ENCODE results near the gene OBP2A.
"Not testable (repeated sequence)": the region's sequence is repeated elsewhere in the genome, so short reads cannot be mapped to it uniquely, and the experiment has no call there.

OBP2A gene, protein sequence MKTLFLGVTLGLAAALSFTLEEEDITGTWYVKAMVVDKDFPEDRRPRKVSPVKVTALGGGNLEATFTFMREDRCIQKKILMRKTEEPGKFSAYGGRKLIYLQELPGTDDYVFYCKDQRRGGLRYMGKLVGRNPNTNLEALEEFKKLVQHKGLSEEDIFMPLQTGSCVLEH
- total RNA-seq = 0 reads per million in 3 donors

DNA sequence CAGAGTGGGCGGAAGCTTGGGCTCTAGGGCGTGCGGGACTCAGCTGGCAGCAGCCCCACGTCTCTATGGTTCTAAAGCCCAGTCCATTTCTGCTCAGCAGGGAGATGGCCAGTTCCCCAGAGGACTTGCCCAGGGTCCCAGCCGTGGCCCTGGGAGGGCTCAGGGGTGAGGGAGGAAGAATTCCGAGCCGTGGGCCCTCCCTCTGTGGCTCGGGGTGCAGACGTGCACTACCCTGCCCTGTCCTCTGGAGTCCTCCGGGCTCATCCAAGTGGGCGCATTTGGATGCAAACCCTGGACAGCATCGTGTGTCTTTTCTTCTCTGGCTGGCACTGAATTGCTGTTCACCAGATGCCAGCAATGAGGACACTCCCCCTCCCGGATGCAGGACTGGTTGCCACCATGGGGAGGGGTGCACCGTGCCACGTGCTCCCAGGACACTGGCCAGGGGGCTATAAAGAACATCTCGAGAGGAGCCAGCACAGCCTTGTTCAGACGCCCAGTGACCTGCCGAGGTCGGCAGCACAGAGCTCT, at the start of gene OBP2A:
OBP2A (plus strand) TSS at position 481 of the 531 bp plus-strand sequence. CDS start 55 bp downstream, outside the sequence.
- H3K4me3 ChIP-seq (ENCODE audit: insufficient read depth, low read depth, low read length, poor library complexity, severe bottlenecking); H3K36me3 ChIP-seq (ENCODE audit: control insufficient read depth, insufficient read depth, low read length); H3K4me1 ChIP-seq (ENCODE audit: control insufficient read depth, insufficient read depth, low read length, poor library complexity, severe bottlenecking); H3K27ac ChIP-seq (ENCODE audit: insufficient read depth, low read length, poor library complexity, severe bottlenecking); H3K9me3 ChIP-seq (ENCODE audit: control insufficient read depth, low read length); H3K27me3 ChIP-seq (replicated peaks; ENCODE audit: control insufficient read depth, insufficient read depth, low read length, poor library complexity, severe bottlenecking); DNase-seq: not testable (repeated sequence)

DNA sequence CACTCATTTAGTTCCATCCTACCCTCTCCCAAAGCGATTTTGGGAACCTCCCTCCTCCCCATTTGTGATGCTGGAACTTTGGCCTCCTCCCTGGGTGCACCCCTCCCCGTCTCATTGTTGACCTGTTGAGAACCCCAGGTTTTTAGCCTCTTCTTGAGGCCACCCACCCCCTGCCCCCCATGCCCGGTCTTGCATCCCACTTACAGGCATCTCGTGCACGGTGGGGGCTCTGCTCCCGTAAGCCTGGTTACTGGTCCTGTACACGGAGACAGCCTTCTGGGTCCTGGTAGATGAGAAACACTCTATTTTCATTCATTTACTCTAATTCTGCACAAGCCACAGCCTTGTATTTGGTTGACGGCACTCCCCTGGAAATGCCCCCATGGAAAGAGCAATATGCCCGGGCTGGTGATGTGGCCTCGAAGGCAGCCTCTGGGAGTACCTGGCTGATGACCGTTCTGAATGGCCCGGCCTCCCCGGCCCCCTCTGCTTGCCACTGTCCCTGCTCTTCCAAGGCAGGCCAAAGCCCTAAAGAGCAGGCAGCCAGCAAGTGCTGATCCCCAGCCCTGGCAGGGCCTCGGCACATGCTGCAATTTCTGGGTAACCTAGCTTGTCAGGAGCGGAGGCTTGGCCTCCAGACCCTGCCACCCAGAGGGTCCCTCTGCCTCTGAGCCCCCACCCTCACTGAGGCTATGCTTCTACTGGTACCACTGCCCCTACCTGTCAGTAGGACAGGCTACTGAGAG, 47.4 kb upstream of the OBP2A start:
- Histone ChIP-seq H3K27me3 (replicated peaks; ENCODE audit: control insufficient read depth, insufficient read depth, low read length, poor library complexity, severe bottlenecking) (no peaks in the 10 kb centered on the region), H3K4me1 (ENCODE audit: control insufficient read depth, insufficient read depth, low read length, poor library complexity, severe bottlenecking) (peaks cover 24% of the 10 kb centered on the region)

DNA sequence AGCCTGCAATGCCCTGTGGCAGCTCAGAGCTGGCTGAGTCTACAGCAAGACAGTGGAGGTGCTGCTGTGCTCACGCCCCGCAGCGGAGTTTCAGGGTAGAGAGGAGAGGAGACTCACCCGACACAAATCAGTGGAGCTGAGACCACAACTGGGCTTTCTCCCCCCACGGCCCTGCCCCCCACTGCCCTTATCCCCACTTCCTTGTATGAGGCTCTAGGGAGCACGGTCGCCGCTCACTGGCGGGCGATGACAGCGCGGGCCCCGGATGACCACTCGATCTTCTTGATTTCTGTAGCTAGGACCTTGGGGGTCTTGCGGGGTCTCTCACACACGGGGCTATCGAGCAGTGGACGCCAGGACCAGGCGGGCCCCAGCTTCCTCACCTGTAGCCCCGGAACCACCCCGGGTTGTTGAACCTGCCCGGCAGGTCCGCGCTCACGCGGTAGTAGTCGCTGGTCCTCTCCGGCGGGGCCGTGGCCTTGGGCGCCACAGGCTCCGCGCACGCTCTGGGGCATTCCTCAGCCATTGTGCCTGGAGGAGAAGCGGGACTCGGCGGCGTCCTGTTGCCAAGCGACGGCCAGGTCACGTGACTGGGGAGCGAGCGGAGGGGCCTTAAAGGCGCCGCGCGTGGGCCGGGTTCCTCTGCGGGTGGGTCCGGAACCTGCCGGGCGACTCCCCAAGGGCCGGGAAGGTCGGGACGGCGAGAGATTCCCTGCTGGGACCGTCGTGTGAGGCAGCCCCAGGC, 46.4 kb upstream of the OBP2A start:
- Histone ChIP-seq H3K27me3 (replicated peaks; ENCODE audit: control insufficient read depth, insufficient read depth, low read length, poor library complexity, severe bottlenecking) (no peaks in the 10 kb centered on the region), H3K4me3 (ENCODE audit: insufficient read depth, low read depth, low read length, poor library complexity, severe bottlenecking) (peak overlapping the region; percentile 97), H3K36me3 (ENCODE audit: control insufficient read depth, insufficient read depth, low read length) (peaks cover 20% of the 10 kb centered on the region), H3K4me1 (ENCODE audit: control insufficient read depth, insufficient read depth, low read length, poor library complexity, severe bottlenecking) (peaks cover 24% of the 10 kb centered on the region), H3K9me3 (ENCODE audit: control insufficient read depth, low read length) (no peaks in the 10 kb centered on the region), H3K27ac (ENCODE audit: insufficient read depth, low read length, poor library complexity, severe bottlenecking) (peak overlapping the region; percentile 58)
- peak; percentile 75 to 91 (median 82) for DNase-seq

More for the DNA sequence above, 47.4 kb upstream of the OBP2A start:
- no peak for DNase-seq
- no peaks in the 10 kb centered on the region for H3K9me3 ChIP-seq (ENCODE audit: control insufficient read depth, low read length)
- H3K4me3 ChIP-seq (ENCODE audit: insufficient read depth, low read depth, low read length, poor library complexity, severe bottlenecking) = no peak overlapping the region
- H3K36me3 ChIP-seq (ENCODE audit: control insufficient read depth, insufficient read depth, low read length) = peaks cover 10% of the 10 kb centered on the region
- no peak overlapping the region for H3K27ac ChIP-seq (ENCODE audit: insufficient read depth, low read length, poor library complexity, severe bottlenecking)

DNA sequence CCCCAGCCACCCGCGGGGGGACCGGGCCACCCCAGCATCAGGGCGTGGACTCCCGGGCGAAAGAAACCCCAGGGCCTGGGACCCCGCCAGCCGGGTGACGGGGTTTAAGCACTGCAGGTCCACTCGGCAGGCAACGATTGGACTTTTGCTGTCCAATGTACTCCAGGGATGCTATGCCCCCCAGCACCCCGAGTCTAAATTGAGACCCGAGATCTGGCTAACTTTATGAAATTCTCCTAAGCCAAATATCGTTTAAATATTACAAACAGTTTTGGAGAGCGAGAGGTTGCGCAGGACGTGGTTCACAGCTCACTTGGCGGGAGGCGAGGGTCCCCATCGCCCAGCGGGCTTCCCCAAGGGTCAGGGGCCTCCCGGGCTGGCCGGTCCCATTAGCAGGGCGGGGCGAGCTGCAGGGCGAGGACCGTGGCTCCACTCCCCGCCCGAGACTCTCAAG, 45.8 kb upstream of the OBP2A start:
- DNase-seq = no peak
- no peaks in the 10 kb centered on the region for H3K27me3 ChIP-seq (replicated peaks; ENCODE audit: control insufficient read depth, insufficient read depth, low read length, poor library complexity, severe bottlenecking)
- H3K27ac ChIP-seq (ENCODE audit: insufficient read depth, low read length, poor library complexity, severe bottlenecking) = peak overlapping the region; percentile 58

DNA sequence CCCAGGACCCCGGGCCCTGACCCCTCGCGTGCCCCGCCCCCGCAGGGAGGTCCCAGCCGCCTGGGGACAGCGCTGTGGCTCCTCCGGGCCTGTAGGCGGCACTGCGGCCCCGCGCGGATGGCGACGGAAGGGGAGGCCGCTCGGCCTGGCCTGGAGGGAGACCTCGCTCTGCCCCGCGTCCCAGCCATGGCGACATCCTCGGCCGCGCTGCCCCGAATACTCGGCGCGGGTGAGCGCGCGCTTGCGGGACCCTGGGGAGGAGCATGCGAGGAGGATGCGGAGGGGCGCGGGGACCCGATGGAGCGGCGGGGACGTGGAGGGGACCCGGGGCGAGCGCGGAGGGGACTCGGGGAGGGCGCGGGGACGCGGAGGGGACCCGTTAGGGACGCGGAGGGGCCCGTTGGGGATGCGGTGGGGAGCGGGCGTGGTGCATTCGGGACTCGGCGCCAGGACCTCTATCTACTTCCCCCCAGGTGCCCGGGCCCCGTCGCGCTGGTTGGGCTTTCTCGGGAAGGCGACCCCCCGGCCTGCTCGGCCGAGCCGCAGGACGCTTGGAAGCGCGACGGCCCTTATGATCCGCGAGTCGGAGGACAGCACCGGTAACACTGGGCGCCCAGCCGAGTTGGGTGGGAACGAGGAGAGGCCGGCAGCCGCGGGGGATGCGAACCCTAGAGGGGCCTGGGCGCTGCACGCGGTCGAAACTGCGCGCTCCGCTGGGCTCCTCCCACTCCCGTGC, 45.2 kb upstream of the OBP2A start, which contains the start of gene MRPS2:
MRPS2 (plus strand) TSS at position 158 of the 736 bp plus-strand sequence; CDS start at position 187, 29 bp downstream.
- Histone ChIP-seq H3K27me3 (replicated peaks; ENCODE audit: control insufficient read depth, insufficient read depth, low read length, poor library complexity, severe bottlenecking) (no peaks in the 10 kb centered on the region), H3K27ac (ENCODE audit: insufficient read depth, low read length, poor library complexity, severe bottlenecking) (peak within 1 kb of the TSS; percentile 58), H3K4me3 (ENCODE audit: insufficient read depth, low read depth, low read length, poor library complexity, severe bottlenecking) (peak within 1 kb of the TSS; percentile 97), H3K36me3 (ENCODE audit: control insufficient read depth, insufficient read depth, low read length) (peaks cover 20% of the 10 kb centered on the region), H3K9me3 (ENCODE audit: control insufficient read depth, low read length) (no peaks in the 10 kb centered on the region), H3K4me1 (ENCODE audit: control insufficient read depth, insufficient read depth, low read length, poor library complexity, severe bottlenecking) (peaks cover 24% of the 10 kb centered on the region)
- peak; percentile 61 to 73 (median 71) for DNase-seq

More for the DNA sequence above, 45.8 kb upstream of the OBP2A start:
- Histone ChIP-seq H3K36me3 (ENCODE audit: control insufficient read depth, insufficient read depth, low read length) (peaks cover 20% of the 10 kb centered on the region), H3K4me3 (ENCODE audit: insufficient read depth, low read depth, low read length, poor library complexity, severe bottlenecking) (peak overlapping the region; percentile 97), H3K9me3 (ENCODE audit: control insufficient read depth, low read length) (no peaks in the 10 kb centered on the region), H3K4me1 (ENCODE audit: control insufficient read depth, insufficient read depth, low read length, poor library complexity, severe bottlenecking) (peaks cover 24% of the 10 kb centered on the region)

DNA sequence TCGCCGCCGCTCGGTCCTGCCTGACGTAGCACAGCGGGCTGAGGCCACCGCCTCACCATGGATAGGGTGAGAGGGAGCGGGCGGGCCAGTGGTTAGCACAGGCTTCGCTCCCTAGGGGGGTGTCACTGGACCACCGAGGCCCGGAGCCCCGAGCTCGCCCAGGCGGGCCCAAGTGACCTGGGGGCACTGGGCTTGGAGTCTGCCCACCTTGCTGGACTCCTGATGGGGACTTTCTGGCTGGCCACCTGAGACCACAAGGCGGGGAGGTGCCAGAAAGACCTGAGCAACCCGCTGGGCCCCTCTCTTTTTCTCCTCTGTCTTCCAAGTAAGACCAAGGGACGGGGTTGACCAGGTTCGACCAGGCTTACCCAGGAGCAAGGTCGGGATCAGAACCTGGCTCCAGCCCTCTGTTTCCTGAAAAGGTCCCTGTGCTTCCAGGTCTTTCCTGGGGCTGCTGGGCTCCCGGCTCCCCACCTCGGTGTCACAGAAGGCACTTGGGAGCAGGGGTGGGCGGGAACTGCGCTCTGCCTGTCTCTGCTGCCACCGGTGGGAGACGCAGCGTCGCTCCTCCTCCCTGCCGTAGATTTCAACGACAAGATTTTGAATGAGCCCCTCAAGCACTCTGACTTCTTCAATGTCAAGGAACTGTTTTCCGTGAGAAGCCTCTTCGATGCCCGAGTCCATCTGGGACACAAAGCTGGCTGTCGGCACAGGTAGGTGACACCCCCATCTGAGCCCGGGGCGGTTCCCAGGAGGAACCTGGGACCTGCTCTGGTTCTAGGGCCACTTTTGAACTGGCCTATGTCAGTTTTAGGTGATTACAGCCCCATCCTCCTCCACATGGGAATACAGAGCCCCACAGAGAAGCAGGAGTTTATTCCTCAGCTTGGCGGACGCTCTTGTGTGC, 44.4 kb upstream of the OBP2A start:
- Histone ChIP-seq H3K27me3 (replicated peaks; ENCODE audit: control insufficient read depth, insufficient read depth, low read length, poor library complexity, severe bottlenecking) (no peaks in the 10 kb centered on the region), H3K9me3 (ENCODE audit: control insufficient read depth, low read length) (no peaks in the 10 kb centered on the region), H3K4me3 (ENCODE audit: insufficient read depth, low read depth, low read length, poor library complexity, severe bottlenecking) (peak overlapping the region; percentile 97), H3K36me3 (ENCODE audit: control insufficient read depth, insufficient read depth, low read length) (peaks cover 20% of the 10 kb centered on the region), H3K27ac (ENCODE audit: insufficient read depth, low read length, poor library complexity, severe bottlenecking) (peak overlapping the region; percentile 58), H3K4me1 (ENCODE audit: control insufficient read depth, insufficient read depth, low read length, poor library complexity, severe bottlenecking) (peaks cover 24% of the 10 kb centered on the region)
- no peak for DNase-seq

DNA sequence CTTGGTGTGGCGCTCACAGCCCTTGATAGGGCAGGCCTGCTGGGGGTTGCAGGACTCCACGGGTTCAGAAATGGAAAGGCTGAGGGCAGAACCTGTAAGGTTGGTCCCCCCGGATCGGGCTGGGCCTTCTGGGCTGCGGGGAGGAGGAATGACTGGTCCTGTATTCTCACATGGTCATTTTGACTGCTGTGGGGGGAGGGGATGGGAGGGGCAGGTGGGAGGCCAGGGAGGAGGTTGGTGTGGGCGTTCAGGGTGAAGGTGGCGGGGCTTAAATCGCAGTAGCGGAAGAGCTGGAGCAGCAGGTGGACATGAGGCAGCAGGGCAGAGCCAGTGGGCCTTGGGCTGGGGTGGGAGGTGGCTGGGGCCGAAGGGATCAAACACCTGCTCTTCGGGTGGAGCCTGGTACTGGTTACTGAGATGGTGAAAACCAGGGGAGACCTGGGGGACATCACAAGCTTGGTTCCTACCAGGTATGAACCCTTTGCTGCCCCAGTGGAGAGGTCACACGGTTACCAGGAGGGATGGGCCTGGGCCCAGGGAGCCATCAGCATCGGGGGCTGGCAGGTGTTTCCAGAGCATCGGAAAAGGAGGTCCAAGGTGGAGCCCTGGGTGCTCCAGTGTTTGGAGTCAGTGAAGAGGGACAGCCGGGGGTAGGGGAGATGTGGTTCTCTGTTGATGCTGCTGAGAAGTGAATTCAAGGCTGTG, 43.6 kb upstream of the OBP2A start:
- Histone ChIP-seq H3K9me3 (ENCODE audit: control insufficient read depth, low read length) (no peaks in the 10 kb centered on the region), H3K4me1 (ENCODE audit: control insufficient read depth, insufficient read depth, low read length, poor library complexity, severe bottlenecking) (peaks cover 24% of the 10 kb centered on the region), H3K36me3 (ENCODE audit: control insufficient read depth, insufficient read depth, low read length) (peaks cover 20% of the 10 kb centered on the region), H3K27me3 (replicated peaks; ENCODE audit: control insufficient read depth, insufficient read depth, low read length, poor library complexity, severe bottlenecking) (no peaks in the 10 kb centered on the region), H3K4me3 (ENCODE audit: insufficient read depth, low read depth, low read length, poor library complexity, severe bottlenecking) (no peak overlapping the region), H3K27ac (ENCODE audit: insufficient read depth, low read length, poor library complexity, severe bottlenecking) (no peak overlapping the region)
- no peak for DNase-seq

DNA sequence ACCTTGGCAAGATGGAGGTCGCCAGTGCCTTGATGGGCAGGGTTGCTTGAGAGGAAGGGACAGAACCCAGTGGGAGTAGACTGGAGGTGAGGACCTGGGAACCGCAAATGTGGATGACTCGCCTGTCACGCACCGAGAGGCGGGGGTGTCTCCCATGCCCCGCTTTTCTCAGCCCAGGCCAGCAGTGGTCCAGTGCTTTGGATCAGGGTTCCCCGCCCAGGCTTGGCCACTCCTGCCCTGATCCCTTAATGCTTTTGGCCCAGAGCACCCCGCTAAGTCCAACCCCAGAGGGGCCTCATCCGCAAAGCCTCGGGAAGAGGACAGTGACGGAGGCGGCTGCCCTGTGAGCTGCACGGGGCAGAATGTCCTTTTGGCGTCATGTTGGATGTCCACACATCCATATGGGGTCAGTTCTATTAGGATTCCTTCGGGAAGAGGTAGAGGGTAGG, 43.0 kb upstream of the OBP2A start:
- no peaks in the 10 kb centered on the region for H3K27me3 ChIP-seq (replicated peaks; ENCODE audit: control insufficient read depth, insufficient read depth, low read length, poor library complexity, severe bottlenecking)
- no peak overlapping the region for H3K27ac ChIP-seq (ENCODE audit: insufficient read depth, low read length, poor library complexity, severe bottlenecking)
- peaks cover 20% of the 10 kb centered on the region for H3K36me3 ChIP-seq (ENCODE audit: control insufficient read depth, insufficient read depth, low read length)
- no peaks in the 10 kb centered on the region for H3K9me3 ChIP-seq (ENCODE audit: control insufficient read depth, low read length)
- DNase-seq = no peak
- no peak overlapping the region for H3K4me3 ChIP-seq (ENCODE audit: insufficient read depth, low read depth, low read length, poor library complexity, severe bottlenecking)
- H3K4me1 ChIP-seq (ENCODE audit: control insufficient read depth, insufficient read depth, low read length, poor library complexity, severe bottlenecking) = peaks cover 24% of the 10 kb centered on the region

Measured in effector memory CD4-positive, alpha-beta T cell (primary cell).